ENCODE data around the gene TMEM87A.
"Not testable (repeated sequence)": the region's sequence is repeated elsewhere in the genome, so short reads cannot be mapped to it uniquely, and the experiment has no call there.

The TMEM87A gene

GRCh38 chr15:42272939-42273899 lies at the start of gene TMEM87A, which contains the start of gene GANC:
TMEM87A (minus strand) TSS chr15:42273433; CDS start chr15:42273398, 35 bp downstream.
GANC (plus strand) TSS chr15:42273201; CDS start chr15:42274482, 1,281 bp downstream.
- DNase-seq (ENCODE audit: low spot score), result peak; percentile 99

DNA sequence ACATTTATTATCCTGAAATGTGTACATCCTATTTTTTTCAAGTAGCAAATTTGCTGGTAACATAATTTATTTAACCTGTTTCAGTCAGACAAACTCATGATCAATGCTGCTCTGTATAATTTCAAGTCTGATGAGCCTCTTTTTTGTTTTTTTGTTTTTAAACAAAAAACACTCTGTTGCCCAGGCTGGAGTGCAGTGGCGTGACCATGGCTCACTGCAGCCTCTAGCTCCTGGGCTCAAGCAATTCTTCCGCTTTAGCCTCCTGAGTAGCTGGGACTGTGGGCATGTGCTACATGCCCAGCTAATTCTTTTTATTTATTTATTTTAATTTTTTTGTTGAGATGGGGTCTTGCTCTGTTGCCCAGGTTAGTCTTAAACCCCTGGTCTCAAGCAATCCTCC lies 46.0 kb upstream of the TMEM87A start:
- DNase-seq (ENCODE audit: low spot score), result no peak

GRCh38 chr15:42316282-42316805 lies 43.1 kb upstream of the TMEM87A start:
- not testable (repeated sequence) for DNase-seq (ENCODE audit: low spot score)

GRCh38 chr15:42315521-42315920 lies 42.3 kb upstream of the TMEM87A start:
- no peak for DNase-seq (ENCODE audit: low spot score)

DNA sequence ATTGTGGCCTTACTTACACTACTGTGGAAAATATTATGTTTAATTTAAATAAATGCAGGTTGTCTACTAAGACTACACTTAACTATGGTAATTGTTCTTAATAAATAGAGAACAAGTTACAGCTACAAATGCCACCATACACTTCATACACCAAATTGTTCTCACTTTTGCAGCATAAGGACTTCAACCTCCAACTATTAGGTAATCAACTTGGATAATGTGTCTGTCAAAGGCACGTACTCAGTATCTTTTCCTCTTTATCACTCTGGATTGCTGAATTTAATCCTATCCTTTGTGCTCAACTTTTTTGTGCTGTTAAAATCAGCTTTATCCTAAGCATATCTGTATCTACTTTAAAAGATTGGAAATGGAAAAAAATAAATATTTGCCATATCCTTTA lies 41.6 kb upstream of the TMEM87A start:
- DNase-seq (ENCODE audit: low spot score), result no peak

DNA sequence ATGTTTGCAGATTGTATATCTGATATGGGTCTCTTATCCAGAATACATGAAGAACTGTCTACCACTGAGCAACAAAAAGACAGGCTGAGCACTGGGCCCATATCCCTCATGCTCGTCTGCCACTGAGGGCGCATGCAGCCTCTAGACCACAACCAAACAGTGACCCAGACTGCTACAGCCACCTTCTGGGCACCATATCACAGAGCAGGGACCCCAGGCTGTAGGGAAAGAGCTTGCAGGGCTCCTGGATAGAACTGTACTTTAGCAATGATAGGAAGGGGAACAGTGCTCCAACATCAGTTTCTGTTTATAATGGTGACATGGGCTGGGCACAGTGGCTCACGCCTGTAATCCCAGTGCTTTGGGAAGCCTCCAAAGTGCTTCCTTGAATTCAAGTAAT lies 40.2 kb upstream of the TMEM87A start:
- no peak for DNase-seq (ENCODE audit: low spot score)

- DNase-seq (ENCODE audit: low spot score), result no peak
Observed at GRCh38 chr15:42306681-42307080, 33.4 kb upstream of the TMEM87A start.

DNA sequence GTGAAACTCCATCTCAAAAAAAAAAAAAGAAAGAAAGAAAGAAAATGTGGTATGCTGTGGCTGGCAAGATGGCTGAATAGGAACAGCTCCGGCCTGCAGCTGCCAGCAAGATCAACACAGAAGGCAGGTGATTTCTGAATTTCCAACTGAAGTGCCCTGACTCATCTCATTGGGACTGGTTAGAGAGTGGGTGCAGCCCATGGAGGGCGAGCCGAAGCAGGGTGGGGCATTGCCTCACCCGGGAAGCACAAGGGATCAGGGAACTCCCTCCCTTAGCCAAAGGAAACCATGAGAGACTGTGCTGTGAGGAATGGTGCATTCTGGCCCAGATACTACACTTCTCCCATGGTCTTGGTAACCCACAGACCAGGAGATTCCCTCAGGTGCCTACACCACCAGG lies 27.8 kb upstream of the TMEM87A start:
- not testable (repeated sequence) for DNase-seq (ENCODE audit: low spot score)

DNA sequence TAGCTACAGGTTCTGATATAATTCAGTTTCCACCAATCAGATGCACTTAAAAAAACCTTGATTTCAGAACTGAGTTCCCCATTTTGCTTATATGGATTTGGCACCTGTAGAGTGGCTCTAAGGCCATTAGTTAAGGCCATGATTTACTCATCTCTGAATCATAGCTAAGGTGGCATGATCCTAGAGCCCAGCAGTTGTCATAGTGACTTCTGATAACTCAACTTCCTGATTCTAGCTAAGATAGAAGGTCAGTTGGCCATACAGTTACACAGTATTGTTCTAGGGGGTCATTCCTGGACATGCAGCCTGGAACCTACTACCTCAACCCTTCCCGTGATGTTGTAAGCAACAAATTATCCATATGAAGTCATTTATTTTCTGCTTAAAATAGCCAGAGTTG lies 15.9 kb upstream of the TMEM87A start:
- peak; percentile 44 for DNase-seq (ENCODE audit: low spot score)

DNA sequence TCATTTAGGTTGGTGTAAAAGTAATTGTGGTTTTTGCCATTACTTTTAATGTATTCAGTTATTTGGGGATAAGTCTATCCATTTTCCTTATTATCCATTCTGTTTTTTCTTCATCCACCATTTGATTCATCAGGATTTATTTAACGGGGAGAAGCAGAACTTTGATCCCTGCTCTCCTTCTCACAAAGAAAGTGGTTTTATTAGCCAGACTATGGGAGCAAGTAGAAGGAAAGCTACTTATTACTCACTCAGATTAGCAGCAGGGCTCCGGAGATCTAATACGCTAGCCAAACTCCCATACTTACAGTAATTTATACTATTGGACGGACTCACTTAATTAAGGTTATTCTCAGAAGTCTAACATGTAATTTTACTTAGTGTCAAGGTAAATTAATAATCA lies 14.7 kb upstream of the TMEM87A start:
- DNase-seq (ENCODE audit: low spot score), result no peak

GRCh38 chr15:42286445-42287029 lies 13.3 kb upstream of the TMEM87A start:
- no peak for DNase-seq (ENCODE audit: low spot score)

GRCh38 chr15:42285034-42285433 lies 11.8 kb upstream of the TMEM87A start:
- DNase-seq (ENCODE audit: low spot score), result no peak

- DNase-seq (ENCODE audit: low spot score), result no peak
Observed at GRCh38 chr15:42284551-42284950, 11.3 kb upstream of the TMEM87A start.

GRCh38 chr15:42283671-42284070 lies 10.4 kb upstream of the TMEM87A start:
- no peak for DNase-seq (ENCODE audit: low spot score)

DNA sequence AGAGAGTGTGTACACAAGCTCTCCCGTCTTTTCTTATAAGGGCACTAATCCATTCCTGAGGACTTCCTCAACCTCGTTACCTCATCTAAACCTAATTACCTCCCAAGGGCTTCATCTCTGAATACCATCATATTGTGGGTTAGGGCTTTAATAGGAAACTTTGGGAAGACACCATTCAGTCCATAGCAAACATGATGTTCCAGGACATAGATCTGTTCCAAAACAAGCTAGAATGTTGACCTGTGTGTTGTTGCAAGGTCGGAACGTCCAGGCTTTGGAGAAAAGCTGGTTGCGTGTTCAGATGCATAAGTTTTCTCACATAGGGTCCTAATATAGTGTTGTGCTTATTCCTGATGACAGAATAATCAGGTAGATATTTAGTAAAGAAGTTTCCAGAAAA lies 9.7 kb upstream of the TMEM87A start:
- no peak for DNase-seq (ENCODE audit: low spot score)

DNA sequence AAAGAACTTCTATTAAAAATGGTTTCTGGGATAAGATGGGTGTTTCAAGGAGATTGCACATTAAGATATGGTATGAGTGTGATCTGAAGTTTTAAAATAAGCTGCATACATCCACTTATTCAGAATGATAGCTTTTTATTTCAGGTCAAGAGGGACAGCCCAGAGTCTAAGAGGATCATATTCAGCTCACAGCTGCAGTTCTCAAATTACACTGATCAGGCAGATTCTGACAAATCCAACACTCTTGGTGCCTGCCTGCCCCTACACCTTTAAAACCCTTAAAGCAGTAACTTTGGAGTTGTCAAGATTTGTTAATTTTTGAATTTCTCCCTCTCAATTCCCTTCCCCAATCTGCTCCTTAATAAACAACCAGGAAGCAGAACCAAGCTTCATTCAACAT lies 9.1 kb upstream of the TMEM87A start:
- no peak for DNase-seq (ENCODE audit: low spot score)

DNA sequence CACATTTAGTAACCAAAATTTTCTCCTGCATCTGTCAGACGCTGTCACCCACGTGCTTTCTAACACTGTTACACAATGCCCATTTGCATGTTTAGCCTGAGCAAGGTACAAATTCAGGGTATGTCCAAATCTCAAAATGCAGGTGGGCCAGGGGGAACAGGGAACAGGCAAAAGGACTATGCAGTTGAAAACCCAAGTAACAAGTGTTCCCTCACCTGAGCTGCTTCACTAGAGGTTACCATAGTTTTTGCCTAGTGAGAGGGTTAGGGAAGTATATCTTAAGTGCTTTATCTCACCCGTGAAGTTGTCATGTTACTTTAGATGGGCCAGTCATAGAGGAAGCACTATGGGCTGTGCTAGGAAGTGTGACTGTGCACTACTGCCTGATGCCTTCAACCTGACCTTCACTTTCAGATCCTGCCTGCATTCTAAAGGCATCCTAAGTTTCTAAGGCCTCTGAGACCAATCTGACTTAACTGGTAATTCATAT lies 6.0 kb upstream of the TMEM87A start:
- no peak for DNase-seq (ENCODE audit: low spot score)

DNA sequence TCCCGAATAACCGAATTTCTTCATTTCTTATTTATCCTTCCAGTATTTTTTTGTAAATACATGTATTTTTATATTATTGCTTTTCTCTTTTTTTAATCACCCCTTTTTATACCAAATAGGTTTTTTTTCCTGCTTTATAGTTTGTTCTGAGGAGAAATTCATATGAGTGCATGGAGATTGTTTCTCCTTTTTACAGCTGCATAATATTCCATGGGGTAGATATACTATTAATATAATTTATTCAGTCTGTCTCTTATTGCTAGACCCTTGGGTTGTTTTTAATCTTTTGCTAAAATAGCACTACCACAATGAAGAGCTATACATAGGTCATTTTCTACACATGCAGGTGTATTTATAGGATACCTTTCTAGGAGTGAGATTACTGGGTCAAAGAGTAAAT lies 3.5 kb upstream of the TMEM87A start:
- no peak for DNase-seq (ENCODE audit: low spot score)

GRCh38 chr15:42275780-42276391 lies 2.7 kb upstream of the TMEM87A start:
- DNase-seq (ENCODE audit: low spot score), result peak; percentile 33

DNA sequence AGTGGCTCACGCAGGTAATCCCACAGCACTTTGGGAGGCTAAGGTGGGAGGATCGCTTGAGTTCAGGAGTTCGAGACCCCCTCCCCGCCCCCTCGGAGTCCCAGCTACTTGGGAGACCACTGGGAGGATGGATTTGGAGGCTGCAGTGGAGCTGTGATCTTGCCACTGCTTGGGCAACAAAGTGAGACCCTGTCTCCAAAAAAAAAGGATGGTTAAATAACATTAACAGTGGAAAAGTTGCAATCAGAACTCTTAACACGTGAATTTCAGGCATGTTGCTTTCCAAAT lies 1.4 kb upstream of the TMEM87A start:
- DNase-seq (ENCODE audit: low spot score), result peak; percentile 8

- DNase-seq (ENCODE audit: low spot score), result peak; percentile 72
Observed at GRCh38 chr15:42273900-42274701, 868 bp upstream of the TMEM87A start.

DNA sequence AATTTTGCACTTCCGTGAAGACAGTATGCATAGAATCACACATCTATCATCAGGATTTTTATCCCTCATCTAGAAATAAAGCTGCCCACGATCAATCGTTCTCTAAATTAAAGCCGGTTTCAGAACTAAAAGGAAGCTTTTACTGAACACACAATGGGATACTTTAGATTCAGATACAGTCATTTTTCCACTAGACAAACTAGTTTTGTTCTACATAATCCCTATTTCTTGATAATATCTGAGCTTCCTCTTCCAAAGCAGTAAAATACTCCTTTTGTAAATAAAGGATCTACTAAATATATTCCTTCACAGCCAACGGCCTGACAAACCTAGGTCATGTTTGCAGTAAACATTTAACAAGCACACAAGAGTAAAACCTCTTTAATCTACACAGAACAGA lies 2.2 kb downstream of the TMEM87A start:
- DNase-seq (ENCODE audit: low spot score), result no peak

Measured in RKO (cell line).